Left lung (tissue), 10 donors: ENCODE results near the gene CLVS2. TPM values are rescaled to one million over a fixed set of nuclear protein-coding genes. Genes with fewer than 3 reads are reported as not detected.

Source experiments
- ATAC-seq: fragments of 200-7000 bp; cut with Tn5 transposase; one replicate; pipeline ENCODE4 v1.9.1; 2020; ENCODE audit warnings: moderate library complexity
- DNase-seq, 4 donors: peaks; one replicate each; pipeline ENCODE4 v3.0.0-alpha.2; 2013 to 2020
- H3K27ac ChIP-seq, 2 donors: fragments of 200-600 bp; sonication (generic) in 1 of 2; one replicate each; pipeline versions ENCODE4 v1.5.0 to v1.8.0; 2020 to 2021
- H3K27me3 ChIP-seq, 2 donors: fragments of 200-600 bp; sonication (generic) in 1 of 2; one replicate each; pipeline versions ENCODE4 v1.5.0 to v1.8.0; 2020 to 2021
- H3K36me3 ChIP-seq, 2 donors: fragments of 200-600 bp; sonication (generic) in 1 of 2; one replicate each; pipeline versions ENCODE4 v1.5.0 to v1.8.0; 2020 to 2021
- H3K4me1 ChIP-seq, 2 donors: fragments of 200-600 bp; one replicate each; pipeline ENCODE4 v1.8.0; 2021
- H3K4me3 ChIP-seq, 2 donors: fragments of 200-600 bp; sonication (generic) in 1 of 2; one replicate each; pipeline versions ENCODE4 v1.5.0 to v1.8.0; 2020 to 2021; ENCODE audit warnings: mild to moderate bottlenecking in 1 of 2
- H3K9me3 ChIP-seq, 2 donors: fragments of 200-600 bp; sonication (generic) in 1 of 2; one replicate each; pipeline versions ENCODE4 v1.5.0 to v1.8.0; 2020 to 2021
- CTCF ChIP-seq, 2 donors: fragments of 200-600 bp; sonication (generic) in 1 of 2; IDR thresholded peaks; one replicate each; pipeline versions ENCODE4 v1.5.0 to v1.8.0; 2021; ENCODE audit warnings: antibody characterized with exemption in 2 of 2
- intact Hi-C, 2 donors: fragments of 100-400 bp; cut with DNase I; formaldehyde crosslinking; loops; one replicate each; pipeline versions ENCODE4 v1.11.2 to v1.14.2; 2022
- polyA plus RNA-seq, 6 donors: library from polyadenylated mRNA; unstranded; fragments of 120-200 nt; gene quantifications; one replicate each; pipeline ENCODE4 v1.2.1, GENCODE V29; 2013; ENCODE audit not compliant: insufficient read length in 6 of 6
- total RNA-seq, 2 donors: library from RNA; stranded (reverse); fragmentation: NEBNext Ultra II Directional; extraction: Animal tissue kit (Norgen Biotek cat#: 25700); gene quantifications; one replicate each; pipeline ENCODE4 v1.2.1, GENCODE V29; 2021
- donor health status: DM: no; HTN: yes; CAD: no.
- donor health status: DM: no; HTN: no; CAD: no.

Gene CLVS2
- total and polyA plus RNA-seq, 8 donors: 0.16 to 0.78 (median 0.24) TPM; not detected in 2

GRCh38 chr6:123089226-123089625, 93.2 kb downstream of the CLVS2 start:
- ATAC-seq (no peak), DNase-seq (no peak)
- H3K27ac ChIP-seq: no peak overlapping the region
- TF ChIP-seq CTCF (IDR thresholded peaks at IDR 0.05): no peak
- no peaks in the 10 kb centered on the region for H3K4me1 ChIP-seq
- no peaks in the 10 kb centered on the region for H3K27me3 ChIP-seq
- H3K4me3 ChIP-seq: no peak overlapping the region
- intact Hi-C loops: no loop called here
- H3K9me3 ChIP-seq: no peaks in the 10 kb centered on the region
- H3K36me3 ChIP-seq: no peaks in the 10 kb centered on the region

- Histone ChIP-seq H3K36me3 (no peaks in the 10 kb centered on the region), H3K4me1 (no peaks in the 10 kb centered on the region), H3K27ac (no peak overlapping the region), H3K9me3 (no peaks in the 10 kb centered on the region), H3K27me3 (no peaks in the 10 kb centered on the region), H3K4me3 (no peak overlapping the region)
- no peak for DNase-seq
- ATAC-seq: peak; percentile 69
- TF ChIP-seq CTCF (IDR thresholded peaks at IDR 0.05): no peak
- intact Hi-C loops: no loop called here
Measured at GRCh38 chr6:123091091-123091895, 95.3 kb downstream of the CLVS2 start.

- Histone ChIP-seq H3K36me3 (no peaks in the 10 kb centered on the region), H3K4me1 (no peaks in the 10 kb centered on the region), H3K27ac (no peak overlapping the region), H3K9me3 (no peaks in the 10 kb centered on the region), H3K4me3 (no peak overlapping the region), H3K27me3 (no peaks in the 10 kb centered on the region)
- ATAC-seq: no peak
- no peak for TF ChIP-seq CTCF (IDR thresholded peaks at IDR 0.05)
- intact Hi-C loops: no loop called here
- DNase-seq: no peak
Measured at GRCh38 chr6:123091896-123092271, 95.8 kb downstream of the CLVS2 start.

GRCh38 chr6:123094795-123095194, 98.8 kb downstream of the CLVS2 start:
- no peaks in the 10 kb centered on the region for H3K27me3 ChIP-seq

GRCh38 chr6:123105561-123105960, 109.5 kb downstream of the CLVS2 start:
- Histone ChIP-seq H3K4me3 (no peak overlapping the region), H3K27me3 (no peaks in the 10 kb centered on the region), H3K4me1 (no peaks in the 10 kb centered on the region), H3K9me3 (peaks cover 0 to 7% of the 10 kb centered on the region in 2 donors), H3K36me3 (no peaks in the 10 kb centered on the region), H3K27ac (no peak overlapping the region)
- TF ChIP-seq CTCF (IDR thresholded peaks at IDR 0.05): no peak
- intact Hi-C loops: no loop called here
- ATAC-seq: no peak
- DNase-seq: no peak

More at GRCh38 chr6:123094795-123095194, 98.8 kb downstream of the CLVS2 start:
- intact Hi-C loops: no loop called here
- ATAC-seq (no peak), DNase-seq (no peak)
- Histone ChIP-seq H3K27ac (no peak overlapping the region), H3K9me3 (no peaks in the 10 kb centered on the region), H3K4me1 (no peaks in the 10 kb centered on the region), H3K36me3 (no peaks in the 10 kb centered on the region), H3K4me3 (no peak overlapping the region)
- TF ChIP-seq CTCF (IDR thresholded peaks at IDR 0.05): no peak
